ENCODE data around the gene CCSER1.
"Not testable (repeated sequence)": the region's sequence is repeated elsewhere in the genome, so short reads cannot be mapped to it uniquely, and the experiment has no call there.

The CCSER1 gene

DNA sequence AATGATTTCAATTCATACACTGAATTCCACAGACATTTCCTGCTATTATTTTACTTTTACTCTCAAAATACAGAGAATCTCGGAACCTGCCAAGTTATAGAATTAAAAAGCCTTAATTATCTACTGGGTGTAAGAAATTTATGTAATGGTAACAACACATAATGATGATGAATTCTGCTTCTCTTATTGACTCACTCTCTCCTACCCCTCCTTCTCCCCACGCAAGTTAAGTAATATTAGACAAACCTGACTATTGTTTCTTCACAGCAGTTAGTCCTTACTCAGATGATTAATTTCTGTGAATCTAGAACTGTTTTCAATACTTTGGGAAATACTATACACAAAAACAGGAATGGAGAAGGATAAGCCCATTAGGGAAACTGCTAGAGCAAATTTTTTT lies 762.0 kb downstream of the CCSER1 start:
- Histone ChIP-seq H3K4me3 (ENCODE audit: low read length) (no peak overlapping the region), H3K27me3 (replicated peaks; ENCODE audit: control insufficient read depth, insufficient read depth, low read length) (no peaks in the 10 kb centered on the region), H3K9me3 (ENCODE audit: control insufficient read depth, low read length) (no peaks in the 10 kb centered on the region), H3K9ac (ENCODE audit: low read length) (no peak overlapping the region), H3K36me3 (ENCODE audit: control insufficient read depth, insufficient read depth, low read length, severe bottlenecking) (no peaks in the 10 kb centered on the region), H3K4me1 (ENCODE audit: control insufficient read depth, insufficient read depth, low read length) (no peaks in the 10 kb centered on the region)
- DNase-seq (ENCODE audit: low read depth), result no peak

- peaks cover 15% of the 10 kb centered on the region for H3K9me3 ChIP-seq (ENCODE audit: control insufficient read depth, low read length)
- H3K4me1 ChIP-seq (ENCODE audit: control insufficient read depth, insufficient read depth, low read length); H3K9ac ChIP-seq (ENCODE audit: low read length); H3K27me3 ChIP-seq (replicated peaks; ENCODE audit: control insufficient read depth, insufficient read depth, low read length); DNase-seq (ENCODE audit: low read depth); H3K4me3 ChIP-seq (ENCODE audit: low read length); H3K36me3 ChIP-seq (ENCODE audit: control insufficient read depth, insufficient read depth, low read length, severe bottlenecking): not testable (repeated sequence)
These were observed 776.2 kb downstream of the CCSER1 start for GRCh38 chr4:90903413-90903812.

DNA sequence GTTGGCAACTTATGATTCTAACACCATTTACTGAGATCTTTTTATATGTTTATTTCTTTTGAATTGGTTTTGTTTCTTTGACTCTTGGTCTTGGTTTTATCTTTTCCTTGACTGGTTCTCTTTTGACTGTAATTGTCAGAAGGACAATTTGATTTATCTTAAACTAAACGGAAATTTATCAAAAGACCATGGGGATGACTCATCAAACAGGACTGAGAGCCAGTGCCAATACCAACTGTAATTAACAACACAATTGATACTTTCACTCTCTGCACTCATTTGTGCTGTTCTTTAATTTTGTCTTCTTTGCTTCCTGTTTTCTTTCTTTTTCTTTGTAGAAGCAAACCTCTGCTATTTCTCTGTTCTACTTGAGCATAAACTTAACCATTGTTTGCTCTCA lies 776.8 kb downstream of the CCSER1 start:
- no peaks in the 10 kb centered on the region for H3K27me3 ChIP-seq (replicated peaks; ENCODE audit: control insufficient read depth, insufficient read depth, low read length)
- no peak overlapping the region for H3K9ac ChIP-seq (ENCODE audit: low read length)
- H3K36me3 ChIP-seq (ENCODE audit: control insufficient read depth, insufficient read depth, low read length, severe bottlenecking), result no peaks in the 10 kb centered on the region
- no peaks in the 10 kb centered on the region for H3K4me1 ChIP-seq (ENCODE audit: control insufficient read depth, insufficient read depth, low read length)
- H3K9me3 ChIP-seq (ENCODE audit: control insufficient read depth, low read length), result peaks cover 15% of the 10 kb centered on the region
- no peak for DNase-seq (ENCODE audit: low read depth)
- H3K4me3 ChIP-seq (ENCODE audit: low read length), result no peak overlapping the region

GRCh38 chr4:90906239-90906638 lies 779.0 kb downstream of the CCSER1 start:
- H3K4me1 ChIP-seq (ENCODE audit: control insufficient read depth, insufficient read depth, low read length), result no peaks in the 10 kb centered on the region
- no peaks in the 10 kb centered on the region for H3K27me3 ChIP-seq (replicated peaks; ENCODE audit: control insufficient read depth, insufficient read depth, low read length)
- peaks cover 13% of the 10 kb centered on the region for H3K9me3 ChIP-seq (ENCODE audit: control insufficient read depth, low read length)
- H3K36me3 ChIP-seq (ENCODE audit: control insufficient read depth, insufficient read depth, low read length, severe bottlenecking), result no peaks in the 10 kb centered on the region
- H3K4me3 ChIP-seq (ENCODE audit: low read length), result no peak overlapping the region
- no peak overlapping the region for H3K9ac ChIP-seq (ENCODE audit: low read length)
- DNase-seq (ENCODE audit: low read depth), result no peak

- not testable (repeated sequence) for H3K4me1 ChIP-seq (ENCODE audit: control insufficient read depth, insufficient read depth, low read length)
These were observed 784.7 kb downstream of the CCSER1 start for GRCh38 chr4:90911724-90912434.

DNA sequence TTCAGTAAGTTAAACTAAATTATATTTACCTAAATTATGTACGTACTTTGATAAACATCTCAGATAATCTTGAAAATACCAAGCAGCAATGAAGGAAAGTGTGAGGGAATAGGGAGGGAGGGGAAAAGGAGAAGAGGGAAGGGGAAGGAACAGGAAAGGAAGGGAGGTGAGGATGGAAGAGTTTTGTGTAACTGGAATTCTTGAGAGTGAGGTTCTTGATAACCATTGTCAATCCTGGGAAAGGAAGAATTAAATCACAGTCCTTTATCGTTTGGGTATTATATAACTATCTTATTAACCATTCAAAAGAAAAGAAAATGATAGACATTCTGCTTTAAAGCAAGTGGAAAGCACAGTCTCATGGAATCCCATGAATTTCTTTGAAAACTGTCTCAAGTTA lies 795.0 kb downstream of the CCSER1 start:
- Histone ChIP-seq H3K4me1 (ENCODE audit: control insufficient read depth, insufficient read depth, low read length) (no peaks in the 10 kb centered on the region), H3K9ac (ENCODE audit: low read length) (no peak overlapping the region), H3K27me3 (replicated peaks; ENCODE audit: control insufficient read depth, insufficient read depth, low read length) (no peaks in the 10 kb centered on the region), H3K4me3 (ENCODE audit: low read length) (no peak overlapping the region), H3K36me3 (ENCODE audit: control insufficient read depth, insufficient read depth, low read length, severe bottlenecking) (no peaks in the 10 kb centered on the region), H3K9me3 (ENCODE audit: control insufficient read depth, low read length) (no peaks in the 10 kb centered on the region)
- no peak for DNase-seq (ENCODE audit: low read depth)

More at GRCh38 chr4:90911724-90912434, 784.7 kb downstream of the CCSER1 start:
- not testable (repeated sequence) for H3K9me3 ChIP-seq (ENCODE audit: control insufficient read depth, low read length); H3K4me3 ChIP-seq (ENCODE audit: low read length); H3K36me3 ChIP-seq (ENCODE audit: control insufficient read depth, insufficient read depth, low read length, severe bottlenecking); DNase-seq (ENCODE audit: low read depth); H3K27me3 ChIP-seq (replicated peaks; ENCODE audit: control insufficient read depth, insufficient read depth, low read length); H3K9ac ChIP-seq (ENCODE audit: low read length)

- Histone ChIP-seq H3K9me3 (ENCODE audit: control insufficient read depth, low read length) (no peaks in the 10 kb centered on the region), H3K27me3 (replicated peaks; ENCODE audit: control insufficient read depth, insufficient read depth, low read length) (no peaks in the 10 kb centered on the region), H3K4me1 (ENCODE audit: control insufficient read depth, insufficient read depth, low read length) (no peaks in the 10 kb centered on the region), H3K9ac (ENCODE audit: low read length) (no peak overlapping the region), H3K36me3 (ENCODE audit: control insufficient read depth, insufficient read depth, low read length, severe bottlenecking) (no peaks in the 10 kb centered on the region), H3K4me3 (ENCODE audit: low read length) (no peak overlapping the region)
- DNase-seq (ENCODE audit: low read depth), result no peak
These were observed 799.8 kb downstream of the CCSER1 start for GRCh38 chr4:90926957-90927356.

GRCh38 chr4:90943311-90943710 lies 816.1 kb downstream of the CCSER1 start:
- Histone ChIP-seq H3K9me3 (ENCODE audit: control insufficient read depth, low read length) (no peaks in the 10 kb centered on the region), H3K9ac (ENCODE audit: low read length) (no peak overlapping the region), H3K36me3 (ENCODE audit: control insufficient read depth, insufficient read depth, low read length, severe bottlenecking) (no peaks in the 10 kb centered on the region), H3K4me3 (ENCODE audit: low read length) (no peak overlapping the region), H3K27me3 (replicated peaks; ENCODE audit: control insufficient read depth, insufficient read depth, low read length) (no peaks in the 10 kb centered on the region), H3K4me1 (ENCODE audit: control insufficient read depth, insufficient read depth, low read length) (no peaks in the 10 kb centered on the region)
- no peak for DNase-seq (ENCODE audit: low read depth)

DNA sequence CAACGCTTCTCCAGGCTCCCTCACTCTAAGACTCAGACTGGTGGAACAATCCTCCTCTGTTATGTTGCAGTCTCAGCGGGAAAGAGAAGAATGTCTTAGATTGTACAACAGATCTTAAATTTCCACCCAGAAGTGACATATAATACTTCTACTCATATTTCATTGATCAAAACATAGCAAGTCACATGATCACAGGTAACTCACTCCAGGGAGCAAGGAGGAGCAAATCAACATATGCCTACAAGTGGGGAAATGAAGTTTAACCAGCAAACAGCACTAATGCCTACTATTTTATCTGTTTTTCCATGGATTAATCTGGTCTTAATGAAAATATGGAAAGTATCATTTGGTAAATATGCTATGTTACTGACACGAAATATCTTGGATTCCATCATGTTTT lies 819.8 kb downstream of the CCSER1 start:
- Histone ChIP-seq H3K36me3 (ENCODE audit: control insufficient read depth, insufficient read depth, low read length, severe bottlenecking) (no peaks in the 10 kb centered on the region), H3K4me3 (ENCODE audit: low read length) (no peak overlapping the region), H3K9me3 (ENCODE audit: control insufficient read depth, low read length) (no peaks in the 10 kb centered on the region), H3K9ac (ENCODE audit: low read length) (no peak overlapping the region), H3K27me3 (replicated peaks; ENCODE audit: control insufficient read depth, insufficient read depth, low read length) (no peaks in the 10 kb centered on the region), H3K4me1 (ENCODE audit: control insufficient read depth, insufficient read depth, low read length) (no peaks in the 10 kb centered on the region)
- DNase-seq (ENCODE audit: low read depth), result no peak

DNA sequence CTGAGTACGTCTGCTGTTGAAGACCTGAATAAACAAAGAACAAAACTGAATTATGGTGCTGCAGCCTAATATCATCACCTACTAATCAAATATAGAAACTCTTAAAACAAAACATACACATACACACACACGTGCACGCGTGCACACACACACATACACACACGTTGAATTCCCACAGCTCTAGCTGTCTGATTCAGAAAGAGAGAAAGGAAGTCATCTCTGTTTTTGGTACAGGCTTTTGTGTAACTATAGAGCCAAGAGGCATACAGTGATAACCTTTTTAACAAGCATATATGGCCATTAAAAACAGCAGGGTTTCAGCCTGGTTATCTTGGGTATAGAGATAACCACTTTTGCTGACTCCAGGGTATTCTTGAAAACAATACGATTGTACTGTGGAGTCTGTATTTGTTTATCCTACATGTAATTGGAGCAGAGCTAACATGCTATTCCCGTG lies 823.2 kb downstream of the CCSER1 start:
- Histone ChIP-seq H3K9me3 (ENCODE audit: control insufficient read depth, low read length) (no peaks in the 10 kb centered on the region), H3K27me3 (replicated peaks; ENCODE audit: control insufficient read depth, insufficient read depth, low read length) (no peaks in the 10 kb centered on the region), H3K4me3 (ENCODE audit: low read length) (no peak overlapping the region), H3K36me3 (ENCODE audit: control insufficient read depth, insufficient read depth, low read length, severe bottlenecking) (no peaks in the 10 kb centered on the region), H3K9ac (ENCODE audit: low read length) (no peak overlapping the region), H3K4me1 (ENCODE audit: control insufficient read depth, insufficient read depth, low read length) (no peaks in the 10 kb centered on the region)
- no peak for DNase-seq (ENCODE audit: low read depth)

- DNase-seq (ENCODE audit: low read depth), result no peak
- no peaks in the 10 kb centered on the region for H3K36me3 ChIP-seq (ENCODE audit: control insufficient read depth, insufficient read depth, low read length, severe bottlenecking)
- H3K4me3 ChIP-seq (ENCODE audit: low read length), result no peak overlapping the region
- H3K9ac ChIP-seq (ENCODE audit: low read length), result no peak overlapping the region
- H3K27me3 ChIP-seq (replicated peaks; ENCODE audit: control insufficient read depth, insufficient read depth, low read length), result no peaks in the 10 kb centered on the region
- H3K9me3 ChIP-seq (ENCODE audit: control insufficient read depth, low read length), result no peaks in the 10 kb centered on the region
- H3K4me1 ChIP-seq (ENCODE audit: control insufficient read depth, insufficient read depth, low read length), result no peaks in the 10 kb centered on the region
These were observed 823.8 kb downstream of the CCSER1 start for GRCh38 chr4:90951037-90951436.

All from adipocyte (in vitro differentiated cells).